ENCODE data around the gene STEAP1B.
"Not testable (repeated sequence)": the region's sequence is repeated elsewhere in the genome, so short reads cannot be mapped to it uniquely, and the experiment has no call there.

STEAP1B gene

DNA sequence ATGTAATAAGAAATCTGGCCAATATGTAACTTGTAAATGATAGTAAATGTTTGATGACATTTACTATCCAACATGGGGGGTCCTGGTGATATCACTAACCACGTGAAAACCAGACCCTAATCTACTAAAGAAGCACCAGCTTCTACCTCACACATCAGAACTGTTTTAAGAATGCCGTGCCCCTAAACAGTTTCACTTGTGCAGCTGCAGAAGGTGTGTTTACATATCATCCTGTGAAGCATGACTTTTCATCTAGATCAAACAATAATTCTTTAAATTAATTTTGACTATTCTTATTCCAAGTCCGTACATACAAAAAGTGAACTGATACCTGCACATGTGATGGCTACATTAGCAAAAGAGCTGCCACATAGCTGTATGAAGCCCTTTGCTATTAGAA lies 61.0 kb downstream of the STEAP1B start:
- no peak for TF ChIP-seq EZH2phosphoT487 (IDR thresholded peaks at IDR 0.05; ENCODE audit: borderline replicate concordance)
- TF ChIP-seq, protein P1, sequence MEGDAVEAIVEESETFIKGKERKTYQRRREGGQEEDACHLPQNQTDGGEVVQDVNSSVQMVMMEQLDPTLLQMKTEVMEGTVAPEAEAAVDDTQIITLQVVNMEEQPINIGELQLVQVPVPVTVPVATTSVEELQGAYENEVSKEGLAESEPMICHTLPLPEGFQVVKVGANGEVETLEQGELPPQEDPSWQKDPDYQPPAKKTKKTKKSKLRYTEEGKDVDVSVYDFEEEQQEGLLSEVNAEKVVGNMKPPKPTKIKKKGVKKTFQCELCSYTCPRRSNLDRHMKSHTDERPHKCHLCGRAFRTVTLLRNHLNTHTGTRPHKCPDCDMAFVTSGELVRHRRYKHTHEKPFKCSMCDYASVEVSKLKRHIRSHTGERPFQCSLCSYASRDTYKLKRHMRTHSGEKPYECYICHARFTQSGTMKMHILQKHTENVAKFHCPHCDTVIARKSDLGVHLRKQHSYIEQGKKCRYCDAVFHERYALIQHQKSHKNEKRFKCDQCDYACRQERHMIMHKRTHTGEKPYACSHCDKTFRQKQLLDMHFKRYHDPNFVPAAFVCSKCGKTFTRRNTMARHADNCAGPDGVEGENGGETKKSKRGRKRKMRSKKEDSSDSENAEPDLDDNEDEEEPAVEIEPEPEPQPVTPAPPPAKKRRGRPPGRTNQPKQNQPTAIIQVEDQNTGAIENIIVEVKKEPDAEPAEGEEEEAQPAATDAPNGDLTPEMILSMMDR (conservative IDR thresholded peaks at IDR 0.05; ENCODE audit: low read length) = no peak
- H3K27me3 ChIP-seq (ENCODE audit: insufficient read depth, low read length, poor library complexity, severe bottlenecking) = peaks cover 6% of the 10 kb centered on the region
- H3K79me2 ChIP-seq (ENCODE audit: insufficient read depth, low read length) = no peaks in the 10 kb centered on the region
- H3K4me2 ChIP-seq (ENCODE audit: low read depth, low read length, poor library complexity, severe bottlenecking) = no peak overlapping the region
- no peak overlapping the region for H3K9ac ChIP-seq (ENCODE audit: low read depth, low read length, poor library complexity, severe bottlenecking)
- H3F3A ChIP-seq (ENCODE audit: low read depth) = no peaks in the 10 kb centered on the region
- H3K9me2 ChIP-seq (replicated peaks; ENCODE audit: low read depth, low read length) = no peaks in the 10 kb centered on the region
- no peak overlapping the region for H3K4me3 ChIP-seq (ENCODE audit: low read length, poor library complexity, severe bottlenecking)
- H4K20me1 ChIP-seq (ENCODE audit: insufficient read depth, low read length, poor library complexity, severe bottlenecking) = no peaks in the 10 kb centered on the region
- H2AFZ ChIP-seq (ENCODE audit: low read length) = no peak overlapping the region
- peaks cover 17% of the 10 kb centered on the region for H3K4me1 ChIP-seq (ENCODE audit: insufficient read depth, low read length, poor library complexity, severe bottlenecking)
- H3K36me3 ChIP-seq (ENCODE audit: insufficient read depth, low read length) = no peaks in the 10 kb centered on the region
- H3K9me3 ChIP-seq (ENCODE audit: insufficient read depth, low read depth, low read length) = no peaks in the 10 kb centered on the region

DNA sequence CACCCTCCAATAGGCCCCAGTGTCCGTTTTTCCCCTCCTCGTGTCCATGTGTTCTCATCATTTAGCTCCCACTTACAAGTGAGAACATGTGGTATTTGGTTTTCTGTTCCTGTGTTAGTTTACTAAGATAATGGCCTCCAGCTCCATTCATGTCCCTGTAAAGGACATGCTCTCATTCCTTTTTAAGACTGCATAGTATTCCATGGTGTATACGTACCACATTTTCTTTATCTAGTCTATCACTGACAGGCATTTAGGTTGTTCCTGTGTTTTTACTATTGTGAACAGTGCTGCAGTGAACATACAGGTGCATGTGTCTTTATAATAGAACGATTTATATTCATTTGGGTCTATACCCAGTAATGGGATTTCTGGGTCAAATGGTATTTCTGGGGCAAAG lies 63.4 kb downstream of the STEAP1B start:
- H3K9me3 ChIP-seq (ENCODE audit: insufficient read depth, low read depth, low read length); H3K4me2 ChIP-seq (ENCODE audit: low read depth, low read length, poor library complexity, severe bottlenecking); H3K79me2 ChIP-seq (ENCODE audit: insufficient read depth, low read length); H3K4me1 ChIP-seq (ENCODE audit: insufficient read depth, low read length, poor library complexity, severe bottlenecking); H4K20me1 ChIP-seq (ENCODE audit: insufficient read depth, low read length, poor library complexity, severe bottlenecking); H2AFZ ChIP-seq (ENCODE audit: low read length); H3K9ac ChIP-seq (ENCODE audit: low read depth, low read length, poor library complexity, severe bottlenecking); H3K4me3 ChIP-seq (ENCODE audit: low read length, poor library complexity, severe bottlenecking); H3K36me3 ChIP-seq (ENCODE audit: insufficient read depth, low read length); H3K27me3 ChIP-seq (ENCODE audit: insufficient read depth, low read length, poor library complexity, severe bottlenecking); H3F3A ChIP-seq (ENCODE audit: low read depth); H3K9me2 ChIP-seq (replicated peaks; ENCODE audit: low read depth, low read length): not testable (repeated sequence)

DNA sequence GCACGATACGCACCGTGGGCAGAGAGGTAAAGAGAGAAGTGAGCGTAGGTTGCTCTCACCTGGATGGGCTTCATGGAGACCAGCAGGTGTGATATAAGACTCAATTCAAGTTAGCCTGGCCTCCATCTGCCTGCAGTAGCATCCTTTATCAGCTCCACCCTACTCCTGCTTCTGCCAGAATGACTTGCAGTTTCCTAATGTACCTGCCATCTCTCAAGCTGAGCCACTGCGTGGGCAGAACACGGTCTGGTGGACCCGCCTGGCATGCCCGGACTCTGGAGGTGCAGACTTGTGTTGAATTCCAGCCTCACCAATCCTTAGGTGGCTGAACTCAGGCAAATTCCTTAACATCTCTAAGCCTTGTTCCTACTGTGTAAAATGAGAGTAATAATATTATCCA lies 64.3 kb downstream of the STEAP1B start:
- Histone ChIP-seq H3K9me3 (ENCODE audit: insufficient read depth, low read depth, low read length) (no peaks in the 10 kb centered on the region), H3K4me1 (ENCODE audit: insufficient read depth, low read length, poor library complexity, severe bottlenecking) (no peaks in the 10 kb centered on the region), H3K27me3 (ENCODE audit: insufficient read depth, low read length, poor library complexity, severe bottlenecking) (peaks cover 6% of the 10 kb centered on the region), H3K4me2 (ENCODE audit: low read depth, low read length, poor library complexity, severe bottlenecking) (no peak overlapping the region), H3K4me3 (ENCODE audit: low read length, poor library complexity, severe bottlenecking) (no peak overlapping the region), H3K79me2 (ENCODE audit: insufficient read depth, low read length) (no peaks in the 10 kb centered on the region), H3F3A (ENCODE audit: low read depth) (no peaks in the 10 kb centered on the region), H4K20me1 (ENCODE audit: insufficient read depth, low read length, poor library complexity, severe bottlenecking) (no peaks in the 10 kb centered on the region), H2AFZ (ENCODE audit: low read length) (no peak overlapping the region), H3K36me3 (ENCODE audit: insufficient read depth, low read length) (no peaks in the 10 kb centered on the region), H3K9me2 (replicated peaks; ENCODE audit: low read depth, low read length) (no peaks in the 10 kb centered on the region), H3K9ac (ENCODE audit: low read depth, low read length, poor library complexity, severe bottlenecking) (no peak overlapping the region)
- TF ChIP-seq EZH2phosphoT487 (IDR thresholded peaks at IDR 0.05; ENCODE audit: borderline replicate concordance) = no peak
- TF ChIP-seq, protein P1 (conservative IDR thresholded peaks at IDR 0.05; ENCODE audit: low read length) = no peak

DNA sequence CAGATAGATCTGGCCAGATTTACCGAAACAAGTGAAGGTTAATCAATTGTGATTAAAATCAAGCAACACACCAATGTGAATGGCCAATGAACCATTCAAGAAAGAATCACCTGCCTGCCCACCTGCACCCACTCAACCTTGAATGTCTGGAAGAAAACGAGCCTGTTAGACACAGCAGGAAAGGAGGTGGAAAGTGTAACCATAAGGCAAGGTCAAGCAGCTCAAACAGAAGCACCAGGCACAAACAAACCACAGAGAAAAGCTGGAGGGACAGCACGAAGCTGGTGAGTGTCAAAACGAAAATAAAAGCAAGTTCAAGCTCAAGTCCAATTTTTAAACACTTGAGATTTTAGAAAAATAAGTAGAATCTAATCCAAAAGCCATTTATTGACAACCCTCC lies 64.9 kb downstream of the STEAP1B start:
- H3F3A ChIP-seq (ENCODE audit: low read depth) = no peaks in the 10 kb centered on the region
- H3K4me1 ChIP-seq (ENCODE audit: insufficient read depth, low read length, poor library complexity, severe bottlenecking) = no peaks in the 10 kb centered on the region
- H3K36me3 ChIP-seq (ENCODE audit: insufficient read depth, low read length) = no peaks in the 10 kb centered on the region
- no peaks in the 10 kb centered on the region for H3K79me2 ChIP-seq (ENCODE audit: insufficient read depth, low read length)
- no peak overlapping the region for H3K4me2 ChIP-seq (ENCODE audit: low read depth, low read length, poor library complexity, severe bottlenecking)
- TF ChIP-seq EZH2phosphoT487 (IDR thresholded peaks at IDR 0.05; ENCODE audit: borderline replicate concordance) = no peak
- TF ChIP-seq, protein P1 (conservative IDR thresholded peaks at IDR 0.05; ENCODE audit: low read length) = no peak
- no peaks in the 10 kb centered on the region for H3K9me2 ChIP-seq (replicated peaks; ENCODE audit: low read depth, low read length)
- peaks cover 6% of the 10 kb centered on the region for H3K27me3 ChIP-seq (ENCODE audit: insufficient read depth, low read length, poor library complexity, severe bottlenecking)
- no peaks in the 10 kb centered on the region for H3K9me3 ChIP-seq (ENCODE audit: insufficient read depth, low read depth, low read length)
- no peak overlapping the region for H2AFZ ChIP-seq (ENCODE audit: low read length)
- H3K9ac ChIP-seq (ENCODE audit: low read depth, low read length, poor library complexity, severe bottlenecking) = no peak overlapping the region
- no peaks in the 10 kb centered on the region for H4K20me1 ChIP-seq (ENCODE audit: insufficient read depth, low read length, poor library complexity, severe bottlenecking)
- no peak overlapping the region for H3K4me3 ChIP-seq (ENCODE audit: low read length, poor library complexity, severe bottlenecking)
